Activated gamma-delta T cell treated with anti-CD3 and anti-CD28 coated beads, Interleukin-2, amount 50 U/mL, for 16 hours (primary cell): ENCODE measurements around the gene FAM241A.

ENCODE experiments used
- DNase-seq: peaks from one replicate; pipeline ENCODE4 v3.0.0-alpha.2; 2020; ENCODE audit warnings: low read depth

Gene FAM241A

DNA sequence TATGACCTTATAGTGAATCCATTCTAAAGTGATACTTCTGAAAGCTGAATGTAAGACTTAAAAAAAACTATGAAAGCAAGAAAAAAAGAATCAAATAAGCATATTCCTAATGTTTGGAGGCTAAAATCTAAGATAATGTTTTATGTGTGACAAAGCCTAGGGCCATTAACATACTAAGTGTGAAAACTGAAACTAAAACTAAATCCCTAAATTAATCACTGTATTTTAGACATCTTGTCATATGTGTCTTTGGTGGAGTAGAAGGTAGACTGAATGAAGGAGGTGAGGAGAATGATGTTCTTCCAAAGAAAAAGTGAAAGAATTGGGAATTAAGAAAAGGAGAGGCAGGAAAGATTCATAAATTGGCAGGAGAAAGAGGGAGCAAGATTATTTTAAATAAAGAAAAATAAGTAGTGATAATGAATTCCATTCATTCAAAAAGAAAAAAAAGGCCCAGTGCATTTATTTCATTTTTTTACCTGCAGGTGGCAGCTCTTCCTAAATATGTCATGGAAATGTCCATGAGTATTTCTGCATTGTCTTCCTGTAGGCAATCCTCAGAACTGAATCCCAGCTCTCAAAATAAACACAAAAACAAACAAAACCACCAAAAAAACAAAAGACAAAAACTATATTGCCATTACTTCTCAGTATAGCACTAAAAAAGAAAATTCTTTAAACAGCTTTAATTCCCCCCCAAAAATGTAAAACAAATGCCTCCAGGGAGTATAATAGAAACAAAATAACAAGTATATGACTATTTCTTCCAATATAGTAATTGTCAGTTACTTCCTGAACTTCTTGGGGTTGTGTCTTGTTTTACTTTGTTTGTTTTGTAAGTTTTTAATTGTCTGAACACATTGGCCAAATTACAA, 69.4 kb downstream of the FAM241A start:
- DNase-seq, result no peak

DNA sequence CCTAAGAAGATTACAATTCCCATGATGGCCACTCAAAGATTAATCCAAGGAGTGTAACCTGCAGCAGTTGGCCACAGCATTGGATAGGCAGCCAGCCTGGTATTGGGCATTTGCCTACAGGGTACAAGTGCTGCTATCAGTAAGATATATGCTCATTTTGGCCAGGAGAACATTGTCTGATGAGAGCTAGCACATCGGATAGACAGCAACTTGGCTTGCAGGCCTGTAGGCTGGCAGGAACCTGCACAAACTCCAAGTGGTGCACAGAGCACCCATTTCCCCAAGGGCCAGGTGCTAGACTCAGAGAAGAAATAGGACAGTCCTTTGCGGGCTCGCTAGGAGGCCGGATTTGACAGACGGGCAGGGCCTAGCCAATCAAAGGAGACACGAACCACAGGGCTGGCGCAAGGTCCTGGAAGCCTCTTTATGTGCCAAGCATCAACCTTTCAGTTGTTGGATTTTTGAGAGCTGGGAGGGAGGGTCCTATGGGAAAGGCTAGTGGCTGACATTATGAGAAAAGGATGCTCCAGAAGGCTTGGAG, 74.6 kb downstream of the FAM241A start:
- no peak for DNase-seq

DNA sequence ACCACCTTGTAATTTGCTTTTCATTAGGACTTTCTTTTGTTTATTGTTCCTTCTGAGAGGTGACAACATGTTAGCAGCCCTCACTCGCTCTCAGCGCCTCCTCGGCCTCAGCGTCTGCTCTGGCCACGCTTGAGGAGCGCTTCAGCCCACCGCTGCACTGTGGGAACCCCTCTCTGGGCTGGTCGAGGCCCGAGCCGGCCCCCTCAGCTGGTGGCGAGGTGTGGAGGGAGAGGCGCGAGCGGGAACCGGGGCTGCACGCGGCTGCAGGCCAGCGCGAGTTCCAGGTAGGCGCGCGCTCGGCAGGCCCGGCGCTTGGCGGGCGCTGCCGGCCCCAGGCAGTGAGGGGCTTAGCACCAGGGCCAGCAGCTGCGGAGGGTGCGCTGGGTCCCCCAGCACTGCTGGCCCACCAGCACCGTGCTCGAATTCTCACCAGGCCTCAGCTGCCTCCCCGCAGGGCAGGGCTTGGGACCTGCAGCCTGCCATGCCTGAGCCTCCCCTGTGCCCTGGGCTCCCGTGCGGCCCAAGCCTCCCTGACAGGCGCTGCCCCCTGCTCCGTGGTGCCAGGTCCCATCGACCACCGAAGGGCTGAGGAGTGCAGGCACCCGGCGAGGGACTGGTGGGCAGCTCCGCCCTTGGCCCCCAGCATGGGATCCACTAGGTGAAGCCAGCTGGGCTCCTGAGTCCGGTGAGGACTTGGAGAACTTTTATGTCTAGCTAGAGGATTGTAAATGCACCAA, 77.1 kb downstream of the FAM241A start:
- no peak for DNase-seq

DNA sequence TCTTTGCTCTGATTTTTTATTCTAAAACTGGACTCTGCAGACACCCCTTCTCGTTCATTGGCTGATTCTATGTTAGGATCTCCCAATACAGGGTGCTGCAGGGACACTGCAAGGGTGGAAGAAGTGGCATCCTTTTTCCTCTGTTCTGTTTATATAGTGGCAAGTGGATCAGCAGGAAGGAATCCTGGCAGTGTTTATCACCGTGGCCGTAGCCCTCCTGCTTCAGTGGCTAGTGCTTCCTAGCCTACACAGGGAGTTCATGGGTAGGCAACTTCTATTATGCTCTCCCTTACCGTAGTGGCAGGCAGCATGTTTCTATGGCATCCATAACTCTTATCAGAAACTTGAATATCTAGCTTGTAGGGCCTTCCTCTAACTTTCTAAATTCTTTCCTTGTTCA, 79.9 kb downstream of the FAM241A start:
- DNase-seq, result no peak

DNA sequence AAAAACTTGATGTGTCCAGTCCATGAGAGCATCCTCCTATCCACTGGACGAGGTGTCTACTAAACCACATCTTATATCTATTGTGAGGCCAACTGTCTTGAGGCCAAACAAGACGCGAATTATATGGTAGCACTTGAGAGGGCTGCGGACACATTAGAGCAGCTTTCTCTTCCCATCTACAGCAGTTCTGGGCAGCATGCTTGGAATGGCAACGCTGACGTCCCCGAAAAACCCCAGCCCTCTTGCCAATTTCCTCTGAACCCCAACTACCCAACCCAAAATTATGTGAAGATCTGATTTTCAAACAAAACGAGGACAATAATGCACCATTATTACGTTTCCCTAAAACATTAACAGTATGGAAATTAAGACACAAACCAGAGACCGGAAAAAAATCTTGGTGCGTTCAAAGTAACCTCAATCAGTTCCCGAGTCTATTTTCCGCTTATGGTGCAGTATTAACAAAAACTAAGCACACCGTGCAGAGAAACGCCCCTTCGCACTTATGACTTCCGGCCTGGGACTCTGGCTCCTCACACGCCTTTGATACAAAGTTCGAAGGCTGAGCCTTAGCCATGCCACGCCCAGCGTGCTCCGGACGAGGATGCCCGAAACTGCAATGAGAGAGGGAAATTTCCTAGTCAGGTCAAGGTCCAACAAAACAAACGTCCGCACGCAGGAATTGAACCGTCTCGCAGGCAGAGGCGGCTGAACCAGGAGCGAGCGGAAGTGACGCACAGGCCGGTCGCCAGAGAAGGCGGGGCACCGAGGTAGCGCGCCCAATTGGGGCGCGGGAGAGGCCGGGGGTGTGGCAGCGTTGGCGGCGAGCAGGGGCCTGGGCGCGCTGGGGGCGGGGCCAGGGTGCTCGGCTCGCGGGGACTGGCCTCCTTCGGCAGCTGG, 85.9 kb downstream of the FAM241A start:
- peak; percentile 93 for DNase-seq

DNA sequence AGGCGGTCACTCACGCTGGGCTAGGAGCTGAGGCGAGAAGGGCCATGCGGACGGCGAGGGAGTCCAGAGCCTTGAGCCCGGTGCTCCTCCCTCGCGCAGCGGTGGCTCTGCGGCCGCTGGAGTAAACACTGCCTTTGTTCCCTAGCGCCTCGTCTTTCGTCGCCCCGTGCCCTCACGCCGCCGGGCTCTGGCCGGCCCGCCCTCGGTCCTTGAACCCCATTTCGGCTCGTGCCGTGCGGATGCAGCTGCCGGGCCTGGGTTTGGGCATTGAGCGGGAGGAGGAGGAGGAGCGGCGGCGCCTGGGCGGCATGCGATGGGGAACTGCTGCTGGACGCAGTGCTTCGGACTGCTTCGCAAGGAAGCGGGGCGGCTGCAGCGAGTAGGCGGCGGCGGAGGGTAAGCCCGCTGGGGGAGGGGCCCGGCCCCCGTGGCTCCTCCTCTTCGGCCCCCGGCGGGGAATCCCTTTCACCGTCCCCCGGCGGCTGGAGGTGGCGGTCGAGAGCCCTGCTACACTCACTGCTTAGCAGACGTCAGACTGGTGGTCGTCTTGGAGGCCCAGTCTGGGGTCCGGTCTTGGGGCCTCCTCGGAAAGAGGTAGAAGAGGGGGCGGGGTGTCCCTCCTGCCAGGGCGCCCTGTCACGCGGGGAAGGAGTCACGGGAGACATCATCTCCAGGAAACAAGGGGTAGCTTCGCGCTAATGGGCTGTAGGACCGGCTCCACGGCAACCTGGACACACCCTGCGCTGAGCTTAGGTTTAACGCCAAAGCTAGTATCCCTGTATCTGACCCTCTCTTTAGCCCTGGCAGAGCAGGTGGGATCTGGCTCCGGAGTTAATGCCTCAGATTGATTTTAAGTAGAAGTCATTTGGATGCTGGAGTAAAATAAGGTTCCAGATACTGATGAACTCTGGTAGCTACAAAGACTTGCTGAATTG, 86.8 kb downstream of the FAM241A start, which contains the start of gene AP1AR:
TSS of gene AP1AR (plus strand) at position 9 of the 935 bp plus-strand sequence. CDS start at position 314, 305 bp downstream.
- DNase-seq, result peak; percentile 71

DNA sequence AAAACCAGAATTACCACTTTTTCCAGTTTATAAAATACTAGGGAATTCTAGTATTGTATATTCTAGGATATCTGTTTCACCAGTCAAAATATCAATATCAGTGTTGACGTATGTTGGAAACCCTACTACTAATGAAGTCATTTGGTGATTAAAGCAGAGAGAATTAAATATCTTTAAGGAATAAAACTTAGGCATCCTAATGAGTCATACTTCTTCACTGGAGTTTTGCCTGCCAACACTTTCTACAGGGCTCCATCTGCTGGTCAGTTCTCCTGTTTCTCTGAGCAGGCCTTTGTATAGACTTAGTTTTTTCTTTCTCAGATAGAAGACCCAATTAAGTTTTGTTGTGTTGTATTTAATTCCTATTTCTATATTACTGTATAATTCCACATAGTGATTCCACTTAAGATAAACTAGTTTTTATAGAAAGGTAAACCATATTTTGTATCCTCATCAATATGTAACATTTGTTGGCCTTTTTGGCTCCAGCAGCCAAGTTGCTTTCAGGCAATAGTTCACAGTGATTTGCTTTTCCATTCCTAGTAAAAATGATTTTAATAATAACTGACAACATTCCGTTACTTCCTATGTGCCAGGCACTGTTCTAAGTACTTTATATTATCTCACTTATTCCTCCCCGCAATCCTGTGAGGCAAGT, 89.8 kb downstream of the FAM241A start:
- DNase-seq, result peak; percentile 17

DNA sequence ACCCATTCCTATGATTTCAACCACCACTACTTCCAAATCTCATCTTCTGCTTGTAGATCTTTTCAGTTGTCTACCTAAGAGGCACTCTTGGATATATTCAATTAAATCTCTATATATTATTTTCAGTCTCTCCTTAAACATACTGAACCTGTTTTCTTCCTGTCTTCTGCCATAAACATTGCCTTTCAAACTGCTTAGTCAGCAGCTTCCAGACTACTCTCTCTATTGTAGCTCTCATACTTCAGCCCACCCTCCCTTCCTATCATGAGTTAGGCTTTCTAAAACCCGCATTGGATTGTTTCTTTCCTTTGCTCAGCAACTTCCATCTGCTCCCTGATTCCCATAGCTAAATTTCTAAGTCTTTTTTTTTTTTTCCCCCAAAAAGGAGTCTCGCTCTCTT, 90.8 kb downstream of the FAM241A start:
- no peak for DNase-seq

DNA sequence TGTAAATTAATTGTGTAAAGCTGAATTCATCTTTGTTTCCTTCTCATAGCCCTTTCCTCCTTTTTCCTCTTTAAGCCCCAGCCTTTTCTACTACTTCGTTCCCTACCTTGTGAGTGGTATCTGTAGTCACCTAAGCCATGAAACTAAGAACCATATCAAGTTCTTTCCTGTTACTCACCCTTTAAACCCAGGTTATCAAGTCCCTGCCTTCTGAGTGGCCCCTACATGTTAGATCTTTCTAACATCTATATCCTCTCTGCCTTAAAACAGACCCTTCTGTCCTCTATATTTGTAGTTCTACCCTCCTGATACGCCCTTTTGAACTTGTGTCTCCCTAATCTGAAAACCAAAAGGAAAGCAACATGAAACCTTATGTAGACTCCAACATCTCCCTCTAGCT, 93.6 kb downstream of the FAM241A start:
- DNase-seq, result no peak
